Lower lobe of right lung (tissue), 2 donors: ENCODE results near the gene MTMR3. TPM values are rescaled to one million over a fixed set of nuclear protein-coding genes. Genes with fewer than 3 reads are reported as not detected.

Source experiments
- ATAC-seq, 2 donors: fragments of 200-7000 bp; cut with Tn5 transposase; one replicate each; pipeline ENCODE4 v1.9.1; 2020 to 2022; ENCODE audit warnings: mild to moderate bottlenecking in 2 of 2, moderate library complexity in 2 of 2
- DNase-seq: peaks from one replicate; pipeline ENCODE4 v3.0.0-alpha.2; 2020
- H3K27ac ChIP-seq: fragments of 200-600 bp; one replicate; pipeline ENCODE4 v1.8.0; 2022
- H3K27me3 ChIP-seq: fragments of 200-600 bp; one replicate; pipeline ENCODE4 v1.8.0; 2022; ENCODE audit warnings: low read depth
- H3K36me3 ChIP-seq: fragments of 200-600 bp; one replicate; pipeline ENCODE4 v1.8.0; 2022; ENCODE audit warnings: mild to moderate bottlenecking
- H3K4me1 ChIP-seq: fragments of 200-600 bp; one replicate; pipeline ENCODE4 v1.8.0; 2022
- H3K4me3 ChIP-seq: fragments of 200-600 bp; one replicate; pipeline ENCODE4 v1.8.0; 2022; ENCODE audit warnings: mild to moderate bottlenecking
- H3K9me3 ChIP-seq: fragments of 200-600 bp; one replicate; pipeline ENCODE4 v1.8.0; 2022
- CTCF ChIP-seq: fragments of 200-600 bp; IDR thresholded peaks from one replicate; pipeline ENCODE4 v1.8.0; 2022; ENCODE audit warnings: antibody characterized with exemption, mild to moderate bottlenecking
- intact Hi-C: fragments of 100-400 bp; cut with DNase I; formaldehyde crosslinking; loops from one replicate; pipeline ENCODE4 v1.11.0; 2022
- total RNA-seq: library from RNA; stranded (reverse); fragmentation: NEBNext Ultra II Directional; extraction: Animal tissue kit (Norgen Biotek cat#: 25700); gene quantifications from one replicate; pipeline ENCODE4 v1.2.1, GENCODE V29; 2021
- donor health status: DM: no; HTN: yes; CAD: no; lungs with severe emphysema.

MTMR3 gene
- total RNA-seq, 1 donor from 2014 or later = 58.9 TPM

GRCh38 chr22:30062259-30062658 is 179.3 kb downstream of the MTMR3 start:
- Histone ChIP-seq H3K36me3 (no peaks in the 10 kb centered on the region), H3K9me3 (peaks cover 8% of the 10 kb centered on the region), H3K4me1 (no peaks in the 10 kb centered on the region), H3K27ac (no peak overlapping the region), H3K4me3 (no peak overlapping the region), H3K27me3 (no peaks in the 10 kb centered on the region)
- DNase-seq (no peak), ATAC-seq (no peak)
- TF ChIP-seq CTCF = no peak
- intact Hi-C loops = no loop called here

- H3K36me3 ChIP-seq = no peaks in the 10 kb centered on the region
- H3K27me3 ChIP-seq = no peaks in the 10 kb centered on the region
- H3K4me3 ChIP-seq = no peak overlapping the region
- TF ChIP-seq CTCF = no peak
- DNase-seq = no peak
- peaks cover 8% of the 10 kb centered on the region for H3K9me3 ChIP-seq
- no peak overlapping the region for H3K27ac ChIP-seq
- intact Hi-C loops = no loop called here
- ATAC-seq = no peak
- no peaks in the 10 kb centered on the region for H3K4me1 ChIP-seq
These were observed 180.0 kb downstream of the MTMR3 start for GRCh38 chr22:30062950-30063349.

GRCh38 chr22:30064172-30064571 is 181.2 kb downstream of the MTMR3 start:
- H3K4me3 ChIP-seq = no peak overlapping the region
- TF ChIP-seq CTCF = no peak
- intact Hi-C loops = no loop called here
- no peaks in the 10 kb centered on the region for H3K36me3 ChIP-seq
- no peaks in the 10 kb centered on the region for H3K27me3 ChIP-seq
- DNase-seq (no peak), ATAC-seq (no peak)
- no peak overlapping the region for H3K27ac ChIP-seq
- peaks cover 8% of the 10 kb centered on the region for H3K9me3 ChIP-seq
- H3K4me1 ChIP-seq = no peaks in the 10 kb centered on the region

GRCh38 chr22:30073743-30074142 is 190.8 kb downstream of the MTMR3 start:
- no peaks in the 10 kb centered on the region for H3K9me3 ChIP-seq
- ATAC-seq (no peak), DNase-seq (no peak)
- no peak overlapping the region for H3K27ac ChIP-seq
- intact Hi-C loops = no loop called here
- H3K4me1 ChIP-seq = no peaks in the 10 kb centered on the region
- no peak overlapping the region for H3K4me3 ChIP-seq
- H3K27me3 ChIP-seq = no peaks in the 10 kb centered on the region
- TF ChIP-seq CTCF = no peak
- H3K36me3 ChIP-seq = no peaks in the 10 kb centered on the region

GRCh38 chr22:30074147-30074546 is 191.2 kb downstream of the MTMR3 start:
- no peak for ATAC-seq
- TF ChIP-seq CTCF = no peak
- H3K27me3 ChIP-seq = peaks cover 2% of the 10 kb centered on the region

GRCh38 chr22:30074994-30075393 is 192.0 kb downstream of the MTMR3 start:
- no peak for TF ChIP-seq CTCF
- H3K9me3 ChIP-seq = no peaks in the 10 kb centered on the region
- H3K27ac ChIP-seq = no peak overlapping the region
- H3K27me3 ChIP-seq = peaks cover 11% of the 10 kb centered on the region
- H3K36me3 ChIP-seq = no peaks in the 10 kb centered on the region
- intact Hi-C loops = no loop called here
- DNase-seq (no peak), ATAC-seq (no peak)
- H3K4me1 ChIP-seq = peaks cover under 1% of the 10 kb centered on the region
- H3K4me3 ChIP-seq = no peak overlapping the region

More at GRCh38 chr22:30074147-30074546, 191.2 kb downstream of the MTMR3 start:
- no peak overlapping the region for H3K27ac ChIP-seq
- no peaks in the 10 kb centered on the region for H3K9me3 ChIP-seq
- H3K4me3 ChIP-seq = no peak overlapping the region
- intact Hi-C loops = no loop called here
- no peaks in the 10 kb centered on the region for H3K4me1 ChIP-seq
- H3K36me3 ChIP-seq = no peaks in the 10 kb centered on the region
- DNase-seq = no peak
